HG03060 (cell line): Measurements from ENCODE around the gene THRB.

Experiments
- ATAC-seq: cut with Tn5 transposase; IDR thresholded peaks from one replicate; pipeline ENCODE4 v1.9.1; 2021; ENCODE audit warnings: low read depth, moderate number of reproducible peaks; ENCODE audit not compliant: unreplicated experiment

The THRB gene

GRCh38 chr3:24087469-24087868 is 407.2 kb downstream of the THRB start:
- no peak for ATAC-seq

- ATAC-seq, result no peak
Observed at GRCh38 chr3:24086617-24087404, 407.8 kb downstream of the THRB start.

DNA sequence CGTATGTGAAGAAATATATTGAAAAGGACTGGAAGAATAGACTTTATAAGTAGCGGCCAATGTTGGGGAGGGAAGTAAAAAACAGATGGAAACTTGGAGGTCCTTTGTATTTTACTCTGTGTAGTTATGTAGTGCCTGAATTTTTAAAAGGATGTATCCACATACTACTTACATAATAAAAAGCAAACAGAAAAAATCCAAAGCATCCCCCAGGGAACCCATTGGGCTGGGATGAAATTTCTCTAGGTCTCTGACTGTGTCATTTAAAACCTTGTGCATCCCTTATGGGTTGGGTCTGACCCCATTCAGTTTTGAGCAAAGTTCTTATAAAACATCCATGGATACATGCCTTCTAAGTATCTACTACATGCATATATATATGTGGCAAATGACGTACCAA is 408.4 kb downstream of the THRB start:
- no peak for ATAC-seq

DNA sequence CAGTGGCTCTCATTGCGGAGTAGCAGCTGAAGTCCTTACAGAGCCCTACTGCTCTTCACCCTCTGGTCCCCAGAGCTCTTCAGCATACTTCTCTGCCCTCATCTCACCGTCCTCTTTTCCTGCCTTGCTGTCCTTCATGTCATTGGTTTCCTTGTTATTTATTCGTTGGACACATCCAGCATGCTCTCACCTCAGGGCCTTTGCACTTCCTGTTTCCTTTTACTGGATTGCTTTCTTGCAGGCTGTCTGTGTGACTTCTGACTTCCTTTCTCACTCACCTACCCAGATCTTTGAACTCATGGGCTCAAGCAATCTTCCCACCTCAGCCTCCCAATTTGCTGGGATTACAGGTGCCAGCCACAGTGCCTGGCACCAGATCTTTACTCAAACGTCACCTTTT is 422.5 kb downstream of the THRB start:
- no peak for ATAC-seq

GRCh38 chr3:24069045-24069444 is 425.6 kb downstream of the THRB start:
- no peak for ATAC-seq

DNA sequence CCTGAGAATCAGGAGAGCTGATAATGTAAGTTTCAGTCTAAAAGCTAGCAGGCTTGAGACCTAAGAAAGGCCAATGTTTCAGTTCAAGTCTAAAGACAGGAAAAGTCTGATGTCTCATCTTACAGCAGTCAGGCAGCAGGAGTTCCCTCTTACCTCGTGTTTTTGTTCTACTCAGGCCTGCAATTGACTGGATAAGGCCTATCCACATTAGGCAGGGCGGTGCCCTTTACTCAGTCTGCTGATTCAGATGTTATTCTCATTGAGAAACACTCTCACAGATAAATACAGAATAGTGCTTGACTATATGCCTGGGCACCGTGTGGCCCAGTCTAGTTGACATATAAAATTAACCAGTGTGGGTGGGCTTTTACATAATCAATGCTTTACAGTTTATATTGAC is 427.2 kb downstream of the THRB start:
- ATAC-seq, result no peak
